OCI-LY7 (cell line): ENCODE results near the gene SECTM1.

ENCODE experiments used
- CTCF ChIP-seq: fragments of 200-600 bp; sonication (generic); conservative IDR thresholded peaks from 2 replicates; pipeline ENCODE4 v1.5.1; 2014; ENCODE audit warnings: mild to moderate bottlenecking, antibody characterized with exemption, low read length, moderate library complexity, mixed read lengths
- EZH2phosphoT487 ChIP-seq: fragments of 200-600 bp; sonication (generic); IDR thresholded peaks from 2 replicates; pipeline ENCODE4 v1.6.1; 2018; ENCODE audit warnings: low read depth, borderline replicate concordance, mild to moderate bottlenecking, mixed run types, antibody characterized with exemption, low read length, moderate library complexity, mixed read lengths

DNA sequence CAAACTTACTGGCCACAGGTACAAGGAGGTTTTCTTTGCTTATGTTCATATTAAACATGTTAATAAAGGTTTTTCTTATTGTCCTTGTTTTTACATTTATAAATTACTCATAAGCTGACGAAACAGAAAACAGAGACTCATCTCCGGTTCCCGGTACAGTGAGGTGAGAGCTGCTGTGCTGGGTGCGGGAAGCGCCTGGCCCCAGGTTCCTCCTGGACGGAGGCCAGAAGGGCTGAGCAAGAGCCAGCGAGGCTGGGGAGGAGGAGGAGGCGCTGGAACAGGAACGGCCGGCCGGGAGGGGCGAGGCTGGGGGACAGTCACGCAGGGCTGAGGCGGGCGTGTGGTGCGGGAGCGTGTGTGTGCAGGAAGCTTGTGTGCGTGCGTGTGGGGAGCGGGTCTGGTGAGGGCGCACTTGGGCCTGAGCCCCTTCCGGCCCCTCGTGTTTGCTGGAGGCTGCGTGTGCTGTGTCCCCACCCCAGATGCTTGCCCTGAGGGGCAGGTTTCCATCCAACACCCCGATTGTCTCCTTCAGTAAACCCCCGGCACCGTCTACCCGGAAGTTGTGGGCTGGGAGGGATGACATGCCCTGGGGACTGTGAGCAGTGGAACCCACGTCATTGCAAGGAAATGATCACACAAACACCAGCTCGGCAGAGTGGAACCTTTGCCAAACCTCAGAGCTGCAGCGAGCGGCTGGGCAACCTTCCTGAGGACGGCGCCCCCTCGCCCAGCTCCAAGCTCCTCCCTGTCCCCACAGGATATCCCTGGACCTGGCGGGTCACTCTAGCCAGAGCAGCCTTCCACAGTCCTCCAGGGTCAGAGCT, 35.6 kb downstream of the SECTM1 start:
- no peak; the same call in 1 of the 2 replicates for TF ChIP-seq CTCF
- no peak for TF ChIP-seq EZH2phosphoT487
